A673 (cell line): Measurements from ENCODE around the gene SEZ6L2.

Experiments used
- EZH2 ChIP-seq: fragments of 200-600 bp; sonication (generic); IDR thresholded peaks from 2 replicates; pipeline ENCODE4 v1.6.1; 2017; ENCODE audit warnings: borderline replicate concordance, low read depth, mild to moderate bottlenecking, mixed read lengths, antibody characterized with exemption, low read length; ENCODE audit not compliant: poor library complexity, severe bottlenecking
- TF ChIP-seq, protein P1 (sequence below): fragments of 300-800, 200-600 bp; sonication (generic); conservative IDR thresholded peaks from 2 replicates; pipeline ENCODE4 v1.5.1; 2017; ENCODE audit warnings: low read depth, mild to moderate bottlenecking, antibody characterized with exemption, low read length, moderate library complexity, mixed read lengths

DNA sequence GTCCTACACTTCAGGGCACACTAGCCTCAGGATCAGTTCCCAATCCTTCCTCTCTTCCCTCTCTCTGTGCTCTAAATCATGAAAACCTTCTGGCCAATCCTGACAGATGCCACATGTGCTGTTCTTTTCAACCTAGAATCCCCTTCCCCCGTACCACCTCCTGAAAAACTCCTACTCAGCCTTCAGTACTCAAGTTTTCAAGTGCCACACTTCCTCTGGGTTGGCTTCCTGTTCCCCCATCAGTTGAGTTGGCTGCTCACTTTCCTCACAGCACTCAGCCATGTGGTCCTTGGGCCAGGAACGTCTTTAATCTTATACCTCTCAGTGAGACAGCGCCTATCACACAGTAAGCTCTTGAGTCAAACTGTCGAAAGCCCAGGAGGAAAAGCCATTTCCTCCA is 4.2 kb upstream of the SEZ6L2 start:
- TF ChIP-seq, protein P1, sequence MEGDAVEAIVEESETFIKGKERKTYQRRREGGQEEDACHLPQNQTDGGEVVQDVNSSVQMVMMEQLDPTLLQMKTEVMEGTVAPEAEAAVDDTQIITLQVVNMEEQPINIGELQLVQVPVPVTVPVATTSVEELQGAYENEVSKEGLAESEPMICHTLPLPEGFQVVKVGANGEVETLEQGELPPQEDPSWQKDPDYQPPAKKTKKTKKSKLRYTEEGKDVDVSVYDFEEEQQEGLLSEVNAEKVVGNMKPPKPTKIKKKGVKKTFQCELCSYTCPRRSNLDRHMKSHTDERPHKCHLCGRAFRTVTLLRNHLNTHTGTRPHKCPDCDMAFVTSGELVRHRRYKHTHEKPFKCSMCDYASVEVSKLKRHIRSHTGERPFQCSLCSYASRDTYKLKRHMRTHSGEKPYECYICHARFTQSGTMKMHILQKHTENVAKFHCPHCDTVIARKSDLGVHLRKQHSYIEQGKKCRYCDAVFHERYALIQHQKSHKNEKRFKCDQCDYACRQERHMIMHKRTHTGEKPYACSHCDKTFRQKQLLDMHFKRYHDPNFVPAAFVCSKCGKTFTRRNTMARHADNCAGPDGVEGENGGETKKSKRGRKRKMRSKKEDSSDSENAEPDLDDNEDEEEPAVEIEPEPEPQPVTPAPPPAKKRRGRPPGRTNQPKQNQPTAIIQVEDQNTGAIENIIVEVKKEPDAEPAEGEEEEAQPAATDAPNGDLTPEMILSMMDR: no peak
- no peak for TF ChIP-seq EZH2
